H1 (cell line): ENCODE data around the gene TPPP. TPM values are rescaled to one million over a fixed set of nuclear protein-coding genes. Genes with fewer than 3 reads are reported as not detected.
"Not testable (repeated sequence)": the region's sequence is repeated elsewhere in the genome, so short reads cannot be mapped to it uniquely, and the experiment has no call there.

Experiments used
- CTCF ChIA-PET: fragments of 300-600 bp; sonication (Branson Sonifier 250); formaldehyde crosslinking; loops from one replicate; lab custom pipeline; 2021; ENCODE audit not compliant: partially characterized antibody; lab: Charles Lee
- POLR2A ChIA-PET: fragments of 300-600 bp; sonication (Branson Sonifier 250); formaldehyde crosslinking; loops from one replicate; lab custom pipeline; 2021; ENCODE audit warnings: inconsistent platforms; ENCODE audit not compliant: partially characterized antibody; lab: Charles Lee
- DNase-seq, 2 experiments: peaks; one replicate each; pipeline versions ENCODE4 v3.0.0 to v3.0.0-alpha.2; 2010 to 2022; ENCODE audit warnings: low spot score in 2 of 2, low read depth in 1 of 2, mixed read lengths in 1 of 2
- FAIRE-seq: peaks from 2 replicates; lab custom pipeline; 2011; peaks lifted over from hg19 to GRCh38; lab: Jason Lieb, UNC
- H2AFZ ChIP-seq: 2 replicates; pipeline ENCODE4 v1.8.1; 2012; ENCODE audit warnings: low read length, inconsistent platforms
- H2AK5ac ChIP-seq: 2 replicates; pipeline ENCODE4 v1.6.1; 2013; ENCODE audit warnings: low read depth, low read length
- H2BK120ac ChIP-seq: replicated peaks from 2 replicates; pipeline ENCODE3; 2013; ENCODE audit warnings: low read depth, low read length, inconsistent platforms
- H2BK12ac ChIP-seq: 2 replicates; pipeline ENCODE4 v1.6.1; 2013; ENCODE audit warnings: low read depth, low read length
- H2BK15ac ChIP-seq: 2 replicates; pipeline ENCODE4 v1.6.1; 2013; ENCODE audit warnings: low read length
- H2BK20ac ChIP-seq: 2 replicates; pipeline ENCODE4 v1.6.1; 2013; ENCODE audit warnings: low read length
- H2BK5ac ChIP-seq: 2 replicates; pipeline ENCODE4 v1.6.1; 2013; ENCODE audit warnings: low read depth, low read length
- H3K14ac ChIP-seq: 2 replicates; pipeline ENCODE4 v1.6.1; 2013; ENCODE audit warnings: inconsistent platforms; ENCODE audit not compliant: insufficient read length
- H3K18ac ChIP-seq: 2 replicates; pipeline ENCODE4 v1.6.1; 2013; ENCODE audit warnings: low read length; ENCODE audit errors: extremely low read depth
- H3K23ac ChIP-seq: 2 replicates; pipeline ENCODE4 v1.6.1; 2013; ENCODE audit warnings: inconsistent platforms; ENCODE audit not compliant: insufficient read length
- H3K23me2 ChIP-seq: 2 replicates; pipeline ENCODE4 v1.6.1; 2013; ENCODE audit warnings: low read depth, low read length
- H3K27ac ChIP-seq: 2 replicates; pipeline ENCODE4 v1.6.1; 2011; ENCODE audit warnings: low read depth, low read length, inconsistent platforms
- H3K27me3 ChIP-seq, 4 experiments: replicated peaks in 1 of 4; 1 replicate in 1 of 4; 2 replicates in 3 of 4; pipeline versions ENCODE4 v1.6.1 to v1.8.1; 2011 to 2013; ENCODE audit warnings: low read length in 3 of 4, mild to moderate bottlenecking in 3 of 4, inconsistent platforms in 2 of 4, mixed read lengths in 2 of 4, moderate library complexity in 1 of 4; ENCODE audit not compliant: control insufficient read depth in 3 of 4, insufficient read depth in 3 of 4; ENCODE audit errors: extremely low read depth in 1 of 4
- H3K36me3 ChIP-seq, 4 experiments: 2 replicates each; pipeline versions ENCODE4 v1.6.1 to v1.8.1; 2011 to 2013; ENCODE audit warnings: mild to moderate bottlenecking in 4 of 4, low read length in 3 of 4, moderate library complexity in 2 of 4, control low read depth in 1 of 4, inconsistent platforms in 1 of 4; ENCODE audit not compliant: insufficient read depth in 4 of 4, control insufficient read depth in 2 of 4
- H3K4ac ChIP-seq: replicated peaks from 2 replicates; pipeline ENCODE3; 2013; ENCODE audit warnings: low read length, low read depth, mixed read lengths, inconsistent platforms; ENCODE audit not compliant: insufficient read length
- H3K4me1 ChIP-seq, 4 experiments: replicated peaks in 1 of 4; 1 replicate in 1 of 4; 2 replicates in 3 of 4; pipeline versions ENCODE4 v1.6.1 to v1.8.1; 2011 to 2013; ENCODE audit warnings: low read length in 3 of 4, inconsistent platforms in 2 of 4, mixed read lengths in 1 of 4; ENCODE audit not compliant: insufficient read depth in 4 of 4, control insufficient read depth in 3 of 4
- H3K4me2 ChIP-seq, 2 experiments: 2 replicates each; pipeline versions ENCODE4 v1.6.1 to v1.8.1; 2011 to 2013; ENCODE audit warnings: low read depth in 2 of 2, low read length in 2 of 2, control low read depth in 1 of 2, inconsistent platforms in 1 of 2, mild to moderate bottlenecking in 1 of 2; ENCODE audit not compliant: insufficient read depth in 1 of 2
- H3K4me3 ChIP-seq, 4 experiments: fragments of 200-600, 300-600 bp in 1 of 4; sonication (generic), shearing (Covaris generic), sonication (Bioruptor Twin) in 1 of 4; 2 replicates each; pipeline versions ENCODE4 v1.5.1 to v1.8.1; 2011 to 2016; ENCODE audit warnings: low read length in 4 of 4, low read depth in 3 of 4, control low read depth in 2 of 4, inconsistent platforms in 2 of 4, mild to moderate bottlenecking in 2 of 4, mixed read lengths in 1 of 4, moderate library complexity in 1 of 4; ENCODE audit not compliant: insufficient read depth in 2 of 4; ENCODE audit errors: extremely low read depth in 1 of 4
- H3K56ac ChIP-seq: replicated peaks from 2 replicates; pipeline ENCODE3; 2013; ENCODE audit warnings: low read depth, mild to moderate bottlenecking, mixed read lengths, low read length, inconsistent platforms; ENCODE audit not compliant: insufficient read length
- H3K79me1 ChIP-seq: 2 replicates; pipeline ENCODE4 v1.6.1; 2013; ENCODE audit warnings: low read depth, low read length, control low read depth
- H3K79me2 ChIP-seq, 2 experiments: 2 replicates each; pipeline versions ENCODE4 v1.6.1 to v1.8.1; 2012 to 2013; ENCODE audit warnings: low read length in 2 of 2, mild to moderate bottlenecking in 2 of 2, inconsistent platforms in 1 of 2; ENCODE audit not compliant: insufficient read depth in 2 of 2, control insufficient read depth in 1 of 2
- H3K9ac ChIP-seq, 4 experiments: replicated peaks in 1 of 4; 1 replicate in 1 of 4; 2 replicates in 3 of 4; pipeline versions ENCODE4 v1.6.1 to v1.8.1; 2011 to 2013; ENCODE audit warnings: low read depth in 3 of 4, low read length in 3 of 4, control low read depth in 2 of 4, mild to moderate bottlenecking in 2 of 4, moderate library complexity in 2 of 4, inconsistent platforms in 1 of 4; ENCODE audit errors: extremely low read depth in 1 of 4
- H3K9me3 ChIP-seq, 2 experiments: 2 replicates each; pipeline versions ENCODE4 v1.6.1 to v1.8.1; 2012 to 2013; ENCODE audit warnings: mild to moderate bottlenecking in 2 of 2, moderate library complexity in 2 of 2, control low read depth in 1 of 2, inconsistent platforms in 1 of 2, low read depth in 1 of 2, low read length in 1 of 2, mixed read lengths in 1 of 2; ENCODE audit not compliant: insufficient read depth in 2 of 2
- H4K20me1 ChIP-seq, 2 experiments: replicated peaks in 1 of 2; 2 replicates each; pipeline versions ENCODE3 to v1.8.1; 2011 to 2013; ENCODE audit warnings: inconsistent platforms in 2 of 2, low read length in 2 of 2, mild to moderate bottlenecking in 1 of 2; ENCODE audit not compliant: insufficient read depth in 2 of 2, control insufficient read depth in 1 of 2
- H4K5ac ChIP-seq: 2 replicates; pipeline ENCODE4 v1.6.1; 2013; ENCODE audit warnings: low read length, low read depth, mixed read lengths, inconsistent platforms; ENCODE audit not compliant: insufficient read length
- H4K8ac ChIP-seq: 2 replicates; pipeline ENCODE4 v1.8.0; 2013; ENCODE audit warnings: mild to moderate bottlenecking, moderate library complexity, low read length, inconsistent platforms; ENCODE audit not compliant: insufficient read depth; ENCODE audit errors: extremely low read depth
- H4K91ac ChIP-seq: replicated peaks from 2 replicates; pipeline ENCODE3; 2013; ENCODE audit warnings: low read length, mixed read lengths, inconsistent platforms; ENCODE audit not compliant: insufficient read length
- WGBS, 2 experiments: shearing (Covaris generic) in 1 of 2; methylation state at CpG; one replicate each; pipeline versions ENCODE4 v1.1.6 to v1.1.7; 2013 to 2015; ENCODE audit warnings: low lambda C conversion rate in 2 of 2, mixed read lengths in 2 of 2, inconsistent platforms in 1 of 2, low coverage in 1 of 2, missing lambda C conversion rate in 1 of 2; ENCODE audit not compliant: insufficient replicate concordance in 2 of 2, insufficient coverage in 1 of 2, insufficient read length in 1 of 2; ENCODE audit errors: extremely low coverage in 1 of 2, missing lambda C conversion rate in 1 of 2; 5-methylcytosine and 5-hydroxymethylcytosine counted together
- polyA plus RNA-seq, 7 experiments: library from polyadenylated mRNA; depleted of rRNA in 3 of 7; stranded (reverse) in 5 of 7; unstranded in 2 of 7; fragments of >200 nt in 5 of 7; fragments of 200-250 nt in 2 of 7; gene quantifications; 1 replicate in 5 of 7; 2 replicates in 1 of 7; 4 replicates in 1 of 7; pipeline versions ENCODE4 v1.2.1 to v1.2.3, GENCODE V29; 2011 to 2013; ENCODE audit warnings: missing spikeins in 2 of 7, mixed read lengths in 2 of 7
- total RNA-seq: library from RNA; stranded (reverse); fragmentation: NEBNext Ultra II Directional; extraction: Animal tissue kit (Norgen Biotek cat#: 25700); gene quantifications from 2 replicates; pipeline ENCODE4 v1.2.1, GENCODE V29; 2021

TPPP gene
- total and polyA plus RNA-seq, 2 of the 8 experiments (the other 6 are each of a cell fraction or from before 2014, with no cell fraction given) = 0.36 to 0.93 TPM

DNA sequence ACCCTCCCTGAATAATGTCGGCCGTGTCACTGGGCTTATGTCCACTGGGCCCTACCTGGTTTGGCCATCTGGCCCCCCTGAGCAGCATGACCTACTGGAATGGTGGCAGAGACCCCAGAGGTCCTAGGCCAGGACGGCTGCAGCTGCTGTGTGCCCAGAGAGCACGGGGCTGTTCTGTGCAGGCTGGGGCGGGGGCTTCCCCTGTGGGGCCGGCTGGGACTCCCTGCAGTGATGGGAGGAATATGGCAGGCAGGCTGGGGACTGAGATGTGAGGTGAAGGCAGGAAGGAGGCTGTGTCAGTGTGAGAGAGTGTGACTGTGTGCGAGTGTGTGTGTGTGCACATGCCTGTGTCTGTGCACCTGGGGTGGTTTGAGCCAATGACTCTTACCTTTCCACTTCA lies 36.1 kb upstream of the TPPP start:
- CTCF ChIA-PET = interaction anchor here (0.6 to 1.7 kb wide), 2 partner anchors 17 to 718 kb away, joined by 3 to 5 read pairs; no protein-coding TSS in a partner anchor

More for the DNA sequence above, 36.1 kb upstream of the TPPP start:
- not testable (repeated sequence) for H4K20me1 ChIP-seq, H3K56ac ChIP-seq, H3K9ac ChIP-seq, H3K79me2 ChIP-seq, FAIRE-seq, H3K23me2 ChIP-seq, H3K79me1 ChIP-seq, H3K9me3 ChIP-seq, H2BK5ac ChIP-seq, H3K27ac ChIP-seq, H4K91ac ChIP-seq, H2BK120ac ChIP-seq, H2AK5ac ChIP-seq, H3K27me3 ChIP-seq, H3K4me2 ChIP-seq, H3K4ac ChIP-seq, DNase-seq, H2BK20ac ChIP-seq, H3K14ac ChIP-seq, H4K8ac ChIP-seq, H3K23ac ChIP-seq, H4K5ac ChIP-seq, H2AFZ ChIP-seq, H3K4me3 ChIP-seq, H3K36me3 ChIP-seq, H3K4me1 ChIP-seq, H2BK12ac ChIP-seq, H3K18ac ChIP-seq, H2BK15ac ChIP-seq
- POLR2A ChIA-PET = interaction anchor here (0.9 kb wide), 1 partner anchor 58 kb away, joined by 4 read pairs; no protein-coding TSS in a partner anchor
- WGBS, 2 experiments = 80% methylated on average over 5 of the region's 7 CpGs; no CpG with 5 or more reads in 1 of the 2 experiments
